Hypothalamus (tissue), 51 donors: ENCODE results near the gene SBF1.

Source experiments
- DNase-seq, 51 donors: peaks; one replicate each; lab custom pipeline; 2025; lab: John Stamatoyannopoulos, UW

SBF1 gene

GRCh38 chr22:50447576-50448551 is 27.0 kb downstream of the SBF1 start:
- DNase-seq: no peak

- no peak for DNase-seq
Measured at GRCh38 chr22:50446708-50447575, 27.9 kb downstream of the SBF1 start.

GRCh38 chr22:50445880-50446707 is 28.7 kb downstream of the SBF1 start:
- DNase-seq: no peak

- no peak for DNase-seq
Measured at GRCh38 chr22:50445071-50445879, 29.6 kb downstream of the SBF1 start.

- DNase-seq: peak in 1 of 51 donors; percentile 3
Measured at GRCh38 chr22:50444663-50445062, 30.2 kb downstream of the SBF1 start.

GRCh38 chr22:50443801-50444625 is 30.8 kb downstream of the SBF1 start:
- no peak for DNase-seq

- no peak for DNase-seq
Measured at GRCh38 chr22:50443197-50443596, 31.6 kb downstream of the SBF1 start.

GRCh38 chr22:50441428-50441993 is 33.3 kb downstream of the SBF1 start:
- DNase-seq: no peak

GRCh38 chr22:50440544-50441249 is 34.1 kb downstream of the SBF1 start:
- no peak for DNase-seq

- no peak for DNase-seq
Measured at GRCh38 chr22:50439871-50440331, 34.9 kb downstream of the SBF1 start.

GRCh38 chr22:50439314-50439870 is 35.4 kb downstream of the SBF1 start:
- DNase-seq: no peak

GRCh38 chr22:50438305-50439275 is 36.2 kb downstream of the SBF1 start:
- DNase-seq: no peak

- DNase-seq: no peak
Measured at GRCh38 chr22:50437511-50438304, 37.1 kb downstream of the SBF1 start.

GRCh38 chr22:50436841-50437341 is 37.9 kb downstream of the SBF1 start:
- DNase-seq: no peak
